LoVo (cell line): ENCODE measurements around the gene NOL9.
"Not testable (repeated sequence)": the region's sequence is repeated elsewhere in the genome, so short reads cannot be mapped to it uniquely, and the experiment has no call there.

Experiments used
- DNase-seq: peaks from one replicate; pipeline ENCODE4 v3.0.0-alpha.2; 2016; ENCODE audit warnings: low spot score

Gene NOL9

GRCh38 chr1:6572653-6573383, 18.5 kb upstream of the NOL9 start:
- no peak for DNase-seq

DNA sequence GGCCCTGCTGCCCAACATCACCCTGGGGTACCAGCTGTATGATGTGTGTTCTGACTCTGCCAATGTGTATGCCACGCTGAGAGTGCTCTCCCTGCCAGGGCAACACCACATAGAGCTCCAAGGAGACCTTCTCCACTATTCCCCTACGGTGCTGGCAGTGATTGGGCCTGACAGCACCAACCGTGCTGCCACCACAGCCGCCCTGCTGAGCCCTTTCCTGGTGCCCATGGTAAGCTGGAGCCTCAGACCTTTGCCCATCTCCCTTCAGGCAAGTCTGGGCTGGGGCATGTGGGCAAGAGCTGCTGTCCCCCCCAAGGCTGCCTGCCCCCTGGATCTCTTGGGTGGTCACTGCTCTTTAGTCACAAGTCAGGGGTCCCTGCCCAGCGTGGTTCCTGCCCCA, 16.7 kb upstream of the NOL9 start:
- no peak for DNase-seq

- no peak for DNase-seq
Observed at GRCh38 chr1:6570100-6570499, 15.8 kb upstream of the NOL9 start.

- no peak for DNase-seq
Observed at GRCh38 chr1:6569033-6569432, 14.7 kb upstream of the NOL9 start.

DNA sequence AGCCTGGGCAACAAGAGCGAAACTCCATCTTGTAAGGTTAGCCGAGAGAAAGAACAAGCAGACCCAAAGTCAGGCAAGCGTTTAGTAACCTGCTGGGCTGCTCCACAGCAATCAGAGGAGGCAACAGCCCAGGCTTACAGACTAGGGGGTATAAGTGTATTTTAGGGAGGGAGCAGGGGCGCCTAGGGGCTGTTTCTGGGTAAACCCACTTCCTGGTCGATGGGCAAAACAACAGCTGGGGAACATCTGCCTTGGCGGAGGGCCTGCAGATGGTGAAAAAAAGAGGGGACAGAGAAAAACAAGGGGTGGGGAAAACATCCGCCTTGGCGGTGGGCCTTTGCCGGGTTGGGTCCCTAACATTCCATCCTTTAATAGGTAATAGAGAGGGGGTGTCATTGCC, 6.0 kb upstream of the NOL9 start:
- no peak for DNase-seq

- DNase-seq: not testable (repeated sequence)
Observed at GRCh38 chr1:6559161-6559560, 4.8 kb upstream of the NOL9 start.

DNA sequence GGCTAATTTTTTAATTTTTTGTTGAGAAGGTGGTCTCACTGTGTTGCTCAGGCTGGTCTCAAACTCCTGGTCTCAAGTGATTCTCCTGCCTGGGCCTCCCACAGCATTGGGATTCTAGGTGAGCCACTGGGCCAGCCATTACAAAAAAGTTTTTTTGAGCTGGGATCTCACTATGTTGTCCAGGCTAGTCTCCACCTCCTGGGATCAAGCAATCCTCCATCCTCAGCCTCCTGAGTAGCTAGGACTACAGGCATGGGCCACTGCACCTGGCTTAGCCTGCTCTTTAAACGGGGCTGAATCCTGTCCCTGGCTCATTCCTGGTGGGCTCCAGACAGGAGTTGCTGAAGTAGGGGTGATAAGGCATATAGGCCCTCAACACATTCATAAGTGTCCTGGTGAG, 3.3 kb upstream of the NOL9 start:
- DNase-seq: no peak

GRCh38 chr1:6554907-6555778, 830 bp upstream of the NOL9 start, which contains the start of gene TAS1R1:
TAS1R1 (plus strand) TSS chr1:6555307; CDS start chr1:6555374, 67 bp downstream.
- no peak for DNase-seq

GRCh38 chr1:6547301-6547700, 7.0 kb downstream of the NOL9 start:
- DNase-seq: no peak

GRCh38 chr1:6546326-6546725, 8.0 kb downstream of the NOL9 start:
- DNase-seq: no peak

DNA sequence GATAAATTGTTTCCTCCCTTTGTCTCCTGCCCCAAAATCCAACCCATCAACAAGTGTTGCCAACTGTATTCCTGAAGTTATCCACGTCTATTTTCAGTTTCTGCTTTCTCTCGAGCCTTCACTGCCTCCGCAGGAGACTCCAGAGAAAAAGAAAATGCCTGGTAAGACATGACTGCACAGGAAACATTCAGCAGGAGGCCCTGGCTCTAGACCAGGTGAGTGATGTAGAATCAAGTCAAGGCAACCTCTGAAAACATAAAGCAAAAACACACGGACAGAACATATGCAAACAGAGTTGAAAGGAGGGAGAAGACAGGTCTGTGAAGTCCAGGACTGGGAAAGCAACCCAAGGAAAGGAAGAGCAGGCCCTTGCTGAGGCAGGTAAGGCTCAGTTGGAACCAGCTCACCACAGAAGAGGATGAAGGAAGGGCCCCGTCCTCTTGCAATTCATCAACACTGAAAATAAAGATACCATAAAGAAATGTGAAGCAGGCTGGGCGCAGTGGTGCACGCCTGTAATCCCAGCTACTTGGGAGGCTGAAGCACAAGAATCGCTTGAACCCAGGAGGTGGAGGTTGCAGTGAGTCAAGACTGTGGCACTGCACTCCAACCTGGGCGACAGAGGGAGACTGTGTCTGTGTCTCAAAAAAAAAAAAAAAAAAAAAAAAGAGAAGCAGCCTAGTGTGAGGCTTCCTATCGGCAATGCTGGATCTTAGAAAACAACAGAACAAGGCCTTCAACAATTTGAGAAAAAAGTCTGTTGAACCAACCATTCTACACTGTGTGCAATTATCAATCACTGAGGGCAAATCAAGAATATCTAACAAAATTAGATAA, 8.8 kb downstream of the NOL9 start:
- DNase-seq: no peak

DNA sequence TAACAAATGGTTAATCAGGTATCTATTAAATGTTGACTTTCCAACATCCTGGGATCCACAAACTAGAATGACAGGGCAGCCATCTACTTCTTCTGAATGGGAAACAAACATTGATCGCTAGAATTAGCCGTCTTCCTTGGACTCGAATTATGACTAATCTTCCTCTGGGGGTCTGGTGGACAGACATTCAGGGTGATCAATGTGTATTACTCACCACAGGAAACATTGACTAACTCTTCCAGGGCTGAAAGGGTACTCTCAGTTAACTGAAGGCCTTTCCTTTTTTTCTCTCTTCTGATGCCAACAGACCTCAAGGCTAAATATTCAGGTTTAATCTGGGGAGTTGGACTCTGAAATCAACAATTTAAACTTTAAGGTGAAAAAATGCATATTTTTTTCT, 9.5 kb downstream of the NOL9 start:
- DNase-seq: no peak

GRCh38 chr1:6538956-6539355, 15.4 kb downstream of the NOL9 start:
- DNase-seq: no peak

- no peak for DNase-seq
Observed at GRCh38 chr1:6536291-6536690, 18.0 kb downstream of the NOL9 start.

- DNase-seq: no peak
Observed at GRCh38 chr1:6535214-6535613, 19.1 kb downstream of the NOL9 start.

DNA sequence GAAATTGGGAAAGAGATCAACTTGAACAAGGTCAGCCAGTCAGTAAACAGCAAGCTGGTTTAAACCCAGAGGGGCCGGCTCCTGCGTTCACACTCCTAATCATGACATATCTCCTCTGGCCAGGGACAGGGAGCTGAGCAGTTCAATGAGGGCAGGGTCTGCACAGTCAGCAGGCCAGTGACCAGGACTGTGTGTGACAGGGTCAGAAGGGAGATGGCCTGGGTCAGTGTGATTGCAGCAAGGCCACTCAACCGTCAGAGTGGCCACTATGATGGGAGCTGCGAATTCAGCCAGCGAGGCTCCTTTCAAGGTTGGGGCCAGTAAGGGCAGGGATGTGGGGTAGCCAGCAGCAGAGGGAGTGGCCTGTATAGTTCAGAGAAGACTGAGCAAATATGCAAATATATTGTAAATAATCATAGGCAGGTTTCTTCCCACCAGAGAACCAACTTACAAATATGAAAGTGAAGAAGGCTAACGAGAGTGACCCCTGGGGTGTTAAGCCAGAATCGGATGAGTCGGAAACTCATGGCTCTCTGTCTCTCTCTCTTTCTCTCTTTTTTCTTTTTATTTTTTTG, 20.0 kb downstream of the NOL9 start:
- no peak for DNase-seq

- DNase-seq: no peak
Observed at GRCh38 chr1:6531996-6532395, 22.3 kb downstream of the NOL9 start.

- no peak for DNase-seq
Observed at GRCh38 chr1:6530504-6531160, 23.7 kb downstream of the NOL9 start.

DNA sequence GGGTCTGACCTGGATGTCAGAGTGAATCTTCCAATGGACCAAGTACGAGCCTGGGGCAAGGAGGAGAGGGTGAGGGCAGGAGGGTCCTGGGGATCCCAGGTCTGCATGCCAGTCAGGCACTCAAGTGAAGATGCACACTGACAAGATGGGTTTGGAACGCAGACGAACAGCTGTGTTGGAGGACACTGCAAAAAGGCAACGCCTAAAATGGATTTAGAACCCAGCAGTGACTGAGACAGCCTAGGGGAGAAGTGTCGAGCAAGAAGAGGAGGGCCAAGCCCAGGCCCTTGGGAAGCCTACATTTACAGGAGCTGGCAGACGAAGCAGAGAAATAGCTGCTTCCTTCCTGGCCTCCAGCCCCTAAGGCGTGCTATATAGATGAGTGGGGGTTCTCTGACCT, 25.8 kb downstream of the NOL9 start:
- DNase-seq: no peak

- DNase-seq: no peak
Observed at GRCh38 chr1:6526316-6526715, 28.0 kb downstream of the NOL9 start.

DNA sequence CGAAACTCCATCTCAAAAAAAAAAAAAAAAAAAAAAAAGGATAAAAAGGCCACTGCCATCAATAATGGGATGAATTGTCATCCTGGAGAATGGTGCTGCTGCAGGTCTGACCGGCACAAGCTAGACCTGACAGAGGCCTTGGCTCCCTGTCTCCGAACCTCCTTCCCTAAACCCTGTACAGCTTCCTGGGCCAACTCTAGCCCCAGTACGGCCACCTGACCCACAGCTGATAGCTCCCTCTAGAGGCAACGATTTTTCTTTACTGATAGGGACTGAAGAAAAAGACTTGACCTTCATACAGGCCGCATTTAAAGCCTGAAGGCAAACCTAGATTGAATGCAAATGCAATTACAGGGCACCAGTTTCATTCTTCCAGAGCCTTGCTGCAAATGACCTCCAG, 30.7 kb downstream of the NOL9 start:
- DNase-seq: peak; percentile 8

- DNase-seq: no peak
Observed at GRCh38 chr1:6521536-6521935, 32.8 kb downstream of the NOL9 start.
